HPDE6-E6E7 (cell line): ENCODE results near the gene SCN8A.

Source experiments
- DNase-seq: peaks from one replicate; pipeline ENCODE4 v3.0.0; 2011; ENCODE audit warnings: missing footprints; ENCODE audit errors: extremely low spot score

SCN8A gene

GRCh38 chr12:51669996-51670395, 79.0 kb downstream of the SCN8A start:
- no peak for DNase-seq

DNA sequence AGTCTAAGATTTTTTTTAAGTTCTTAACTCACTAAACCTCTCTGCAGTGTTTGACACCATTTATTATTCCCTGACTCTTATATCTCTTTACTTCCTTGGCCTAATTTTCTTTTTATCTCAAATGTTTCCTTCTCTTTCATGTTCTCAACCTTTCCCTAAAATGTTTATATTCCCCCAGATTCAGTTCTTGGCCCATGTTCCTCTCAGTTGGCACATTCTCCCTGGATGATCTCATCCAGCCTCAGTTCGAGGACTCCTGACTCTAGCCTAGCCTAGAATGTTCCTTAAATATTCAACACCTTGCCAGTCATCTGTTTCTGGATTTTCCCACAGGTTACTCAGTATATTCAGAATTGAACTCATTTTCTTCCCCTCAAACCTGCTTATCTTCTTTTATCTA, 81.3 kb downstream of the SCN8A start:
- DNase-seq, result no peak

DNA sequence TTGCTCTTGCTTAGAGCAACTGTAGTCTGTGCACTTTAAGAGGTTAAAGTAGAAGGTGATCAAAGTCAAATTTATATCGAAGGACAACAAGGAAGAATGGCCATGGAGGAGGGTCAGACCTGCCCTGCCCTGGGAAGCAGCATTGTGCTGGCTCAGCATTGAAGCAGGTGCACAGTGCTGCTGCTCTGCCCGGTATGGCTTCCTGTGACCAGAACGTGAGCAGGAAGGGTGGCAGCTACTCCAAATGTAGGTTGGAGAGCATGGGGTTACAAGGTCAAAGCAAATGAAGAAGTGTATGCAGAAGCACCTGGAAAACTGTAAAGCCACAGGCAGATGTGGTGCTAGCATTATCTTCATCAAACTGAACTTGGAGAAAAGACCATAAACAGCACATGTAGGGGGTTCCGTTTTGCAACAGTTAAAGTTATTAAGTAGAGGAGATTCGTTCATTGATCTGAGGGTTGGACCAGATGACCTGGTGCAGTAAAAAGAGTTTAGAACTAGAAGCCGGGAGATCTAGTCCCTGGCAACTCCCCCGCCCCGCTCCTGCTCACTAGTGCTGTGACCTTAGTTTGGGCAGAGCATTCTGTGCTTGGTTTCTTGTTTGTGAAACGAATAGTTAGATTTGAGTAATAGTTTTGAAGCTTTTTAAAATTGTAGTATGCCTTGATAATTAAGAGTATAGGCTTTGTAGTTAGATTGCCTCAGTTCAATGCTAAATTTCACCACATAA, 84.2 kb downstream of the SCN8A start:
- DNase-seq, result no peak

GRCh38 chr12:51676875-51677274, 85.8 kb downstream of the SCN8A start:
- DNase-seq, result no peak

DNA sequence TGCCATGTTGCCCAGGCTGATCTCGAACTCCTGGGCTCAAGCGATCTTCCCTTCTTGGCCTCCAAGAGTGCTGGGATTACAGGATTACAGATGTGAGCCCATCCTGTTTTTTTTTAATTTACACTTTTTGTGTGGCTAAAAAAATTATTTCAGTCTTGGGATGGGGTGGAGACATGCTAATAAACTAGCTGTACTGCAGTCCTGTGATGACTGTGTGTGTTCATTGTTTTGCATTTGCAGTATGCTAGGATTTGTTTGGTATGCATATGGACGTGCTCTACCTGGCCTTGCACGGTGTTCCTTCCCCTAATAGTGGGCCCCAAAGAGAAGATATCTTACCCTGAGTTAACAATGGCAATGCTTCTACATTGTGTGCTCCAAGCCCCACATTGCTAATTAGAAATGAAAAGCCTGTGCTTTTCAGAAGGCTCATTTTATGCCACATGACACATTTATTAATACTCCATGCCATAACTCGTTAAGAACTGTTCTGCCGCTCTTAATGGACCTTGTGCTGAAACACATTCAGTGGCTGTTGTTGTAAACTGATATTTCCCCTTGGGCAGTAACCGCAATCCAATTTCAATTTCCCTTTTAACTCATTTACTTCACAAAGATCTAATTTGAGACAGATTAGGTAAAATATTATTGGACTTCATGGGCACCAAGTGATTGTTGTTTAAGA, 86.4 kb downstream of the SCN8A start:
- no peak for DNase-seq

- DNase-seq, result peak; percentile 46
These were observed 87.2 kb downstream of the SCN8A start for GRCh38 chr12:51678086-51678724.

DNA sequence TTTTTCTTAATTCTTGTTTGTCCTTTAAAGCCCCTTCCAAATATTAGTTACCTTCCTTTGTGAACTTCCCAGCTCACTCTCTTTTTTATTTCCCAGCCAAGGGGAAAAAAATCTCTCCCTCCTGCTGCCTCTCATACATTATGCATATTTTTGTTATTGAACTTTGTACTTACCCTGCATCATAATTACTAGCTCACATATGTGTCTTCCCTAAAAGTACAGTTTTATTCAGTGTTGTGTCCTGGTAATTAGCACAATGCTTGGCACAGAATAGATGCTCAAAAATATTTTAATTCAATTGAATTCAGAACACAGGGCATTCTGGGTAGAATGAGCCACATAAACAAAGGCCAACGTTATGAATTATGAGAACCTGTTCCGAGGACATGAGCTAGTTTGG, 91.9 kb downstream of the SCN8A start:
- DNase-seq, result no peak

- DNase-seq, result peak; percentile 11
These were observed 92.8 kb downstream of the SCN8A start for GRCh38 chr12:51683763-51684357.

DNA sequence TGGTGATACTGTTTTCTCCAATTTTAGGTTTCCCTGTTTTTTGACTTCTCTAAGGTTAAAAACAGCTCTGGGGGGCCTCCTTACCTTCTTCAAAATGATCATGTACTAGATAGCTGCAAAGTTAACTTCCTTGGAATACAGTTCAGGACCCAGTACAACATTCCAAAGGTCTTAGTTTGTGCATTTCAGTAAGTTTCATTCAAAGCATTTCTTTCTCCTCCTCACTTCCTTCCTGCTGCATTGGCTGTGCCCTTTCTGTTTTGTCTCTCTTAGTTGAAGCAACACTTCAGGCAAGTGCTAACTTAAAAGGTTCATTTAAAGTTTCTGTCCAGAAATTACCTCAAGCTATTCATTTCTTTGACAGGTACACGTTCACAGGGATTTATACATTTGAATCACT, 95.7 kb downstream of the SCN8A start:
- DNase-seq, result no peak

DNA sequence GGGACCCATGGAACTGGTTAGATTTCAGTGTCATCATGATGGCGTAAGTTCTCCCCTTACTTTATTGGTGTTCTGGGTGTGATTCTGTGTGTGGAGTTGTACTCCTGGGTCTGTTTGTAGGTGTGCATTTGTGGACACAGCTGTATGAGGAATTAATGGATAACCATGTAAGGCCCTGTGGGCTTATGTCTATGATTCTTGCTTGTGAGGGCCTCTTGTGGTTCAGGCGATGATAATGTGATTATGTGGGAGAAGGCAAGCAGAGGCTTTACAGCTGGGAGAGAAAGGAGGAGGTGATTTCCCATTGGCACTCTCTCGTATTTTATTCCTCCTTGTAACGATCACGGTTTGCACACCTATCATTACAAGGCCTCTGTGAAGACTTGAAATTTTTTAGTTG, 96.1 kb downstream of the SCN8A start:
- no peak for DNase-seq

DNA sequence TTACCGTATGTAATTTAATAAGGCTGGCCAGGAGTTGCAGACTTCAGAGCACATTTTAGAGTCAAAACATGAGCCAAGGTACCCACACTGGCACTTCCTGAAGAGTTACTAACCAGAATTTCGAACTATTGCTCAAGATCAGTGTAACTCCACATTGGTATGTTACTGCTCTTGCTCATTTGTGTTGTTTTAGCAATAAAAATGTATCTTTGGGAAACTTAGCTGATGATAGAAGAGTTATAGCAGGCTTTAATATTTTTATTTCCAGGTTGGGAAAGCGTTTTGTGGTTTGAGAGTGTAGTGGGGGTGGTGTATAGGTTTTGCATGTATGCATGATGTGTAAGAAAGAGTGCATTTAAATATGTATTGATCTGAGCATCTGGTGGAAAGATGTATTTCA, 96.6 kb downstream of the SCN8A start:
- no peak for DNase-seq

DNA sequence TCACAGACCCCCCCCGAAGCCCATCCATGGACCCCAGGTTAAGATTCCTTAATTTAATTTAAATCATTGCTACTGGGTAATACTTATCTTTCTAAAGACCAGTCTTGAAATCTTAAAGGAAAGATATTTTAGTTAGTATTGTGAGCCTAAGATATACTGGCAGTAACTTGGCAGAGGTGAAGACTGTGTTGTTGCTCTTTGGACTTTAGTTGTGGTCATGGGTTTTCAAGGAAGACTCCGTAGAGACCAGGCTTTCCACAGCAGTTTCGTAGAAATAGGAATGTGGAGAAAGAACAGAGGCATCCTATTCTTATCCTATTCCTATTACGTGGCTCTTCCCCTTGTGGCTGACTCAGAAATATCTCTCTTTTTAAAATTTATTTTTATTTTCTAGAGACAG, 99.0 kb downstream of the SCN8A start:
- DNase-seq, result no peak

DNA sequence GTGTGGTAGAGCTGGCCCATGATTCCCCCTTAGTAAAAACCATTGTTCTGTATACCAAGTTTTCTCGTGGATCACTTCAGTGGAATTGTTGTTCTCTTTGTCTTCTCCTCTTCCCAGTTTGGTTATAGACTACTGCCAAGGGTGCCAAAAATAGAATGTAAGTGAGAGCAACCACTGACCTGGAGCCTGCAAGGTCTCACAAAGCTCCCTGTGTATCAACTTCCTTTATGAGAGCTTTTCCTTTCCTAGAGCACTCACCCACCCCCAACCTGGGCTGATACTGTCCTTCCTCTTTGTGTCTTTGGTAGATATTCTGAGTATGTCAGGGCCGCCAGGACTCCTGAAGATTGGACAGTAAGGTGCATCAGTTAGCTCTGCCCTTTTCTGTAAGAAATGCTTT, 101.0 kb downstream of the SCN8A start:
- DNase-seq, result no peak

DNA sequence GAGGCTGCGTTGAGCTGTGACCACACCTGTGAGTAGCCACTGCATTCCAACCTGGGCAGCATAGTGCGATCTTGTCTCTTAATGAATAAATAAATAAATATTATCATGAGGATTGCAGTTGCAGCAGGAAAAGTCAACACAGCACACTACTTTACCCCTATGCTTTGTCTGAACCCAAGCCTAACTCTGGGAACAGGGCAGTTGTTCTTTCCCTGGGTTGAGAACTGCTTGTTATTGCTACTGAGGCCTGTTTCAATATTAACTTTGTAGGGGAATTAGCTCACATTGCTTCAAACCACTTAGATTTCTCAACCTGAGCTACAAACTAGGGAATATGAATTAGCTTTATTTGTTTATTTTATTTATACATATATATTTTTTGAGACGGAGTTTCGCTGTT, 102.5 kb downstream of the SCN8A start:
- DNase-seq, result no peak

DNA sequence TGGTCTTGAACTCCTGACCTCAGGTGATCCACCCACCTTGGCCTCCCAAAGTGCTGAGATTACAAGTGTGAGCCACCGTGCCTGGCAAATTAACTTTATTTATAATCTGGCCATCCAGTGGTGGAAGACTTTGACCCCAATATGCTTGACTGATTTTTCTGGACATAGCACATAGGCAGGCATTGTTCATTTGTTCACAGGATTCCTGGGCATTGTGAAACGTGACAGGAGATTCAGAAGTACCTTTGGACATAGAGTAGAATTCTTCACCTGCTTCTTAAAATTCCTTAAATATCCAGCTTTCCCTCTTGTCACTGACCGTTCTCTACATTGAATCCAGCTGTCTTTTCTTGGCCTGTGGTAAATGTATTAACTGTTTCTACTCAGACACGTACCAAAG, 103.1 kb downstream of the SCN8A start:
- no peak for DNase-seq

GRCh38 chr12:51695241-51696010, 104.4 kb downstream of the SCN8A start:
- DNase-seq, result no peak

DNA sequence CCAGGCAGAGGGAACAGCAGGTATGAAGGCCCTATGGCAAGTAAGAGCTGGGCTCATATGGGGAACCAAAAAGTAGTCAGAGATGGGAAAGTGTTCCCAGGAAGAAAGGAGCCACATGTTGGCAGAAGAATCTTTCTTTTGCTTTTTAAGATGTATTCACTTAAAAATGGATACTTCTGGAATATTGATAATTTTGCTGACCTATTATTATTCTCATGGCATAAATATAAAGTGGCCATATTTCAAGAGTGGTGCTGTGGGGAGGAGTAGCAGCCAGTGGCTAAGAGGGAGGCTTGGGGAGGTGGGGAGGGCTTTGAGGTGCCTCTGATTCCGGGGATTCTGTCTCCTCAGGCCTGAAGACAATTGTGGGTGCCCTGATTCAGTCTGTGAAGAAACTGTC, 108.2 kb downstream of the SCN8A start:
- DNase-seq, result no peak

GRCh38 chr12:51700887-51701286, 109.9 kb downstream of the SCN8A start:
- no peak for DNase-seq

GRCh38 chr12:51702587-51702986, 111.6 kb downstream of the SCN8A start:
- no peak for DNase-seq

DNA sequence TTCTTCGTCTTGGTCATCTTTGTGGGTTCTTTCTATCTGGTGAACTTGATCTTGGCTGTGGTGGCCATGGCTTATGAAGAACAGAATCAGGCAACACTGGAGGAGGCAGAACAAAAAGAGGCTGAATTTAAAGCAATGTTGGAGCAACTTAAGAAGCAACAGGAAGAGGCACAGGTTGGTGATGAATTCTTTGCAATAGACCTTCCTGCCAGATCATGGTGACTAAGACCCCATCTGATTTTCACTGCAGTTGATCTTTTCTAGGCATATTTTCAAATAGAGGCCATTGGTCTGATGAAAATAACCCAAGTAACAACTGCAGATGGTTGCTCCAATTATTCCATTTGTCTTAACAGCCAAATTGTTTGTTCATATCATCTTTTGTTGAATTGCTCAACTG, 114.4 kb downstream of the SCN8A start:
- no peak for DNase-seq

- DNase-seq, result no peak
These were observed 115.2 kb downstream of the SCN8A start for GRCh38 chr12:51706206-51706605.

DNA sequence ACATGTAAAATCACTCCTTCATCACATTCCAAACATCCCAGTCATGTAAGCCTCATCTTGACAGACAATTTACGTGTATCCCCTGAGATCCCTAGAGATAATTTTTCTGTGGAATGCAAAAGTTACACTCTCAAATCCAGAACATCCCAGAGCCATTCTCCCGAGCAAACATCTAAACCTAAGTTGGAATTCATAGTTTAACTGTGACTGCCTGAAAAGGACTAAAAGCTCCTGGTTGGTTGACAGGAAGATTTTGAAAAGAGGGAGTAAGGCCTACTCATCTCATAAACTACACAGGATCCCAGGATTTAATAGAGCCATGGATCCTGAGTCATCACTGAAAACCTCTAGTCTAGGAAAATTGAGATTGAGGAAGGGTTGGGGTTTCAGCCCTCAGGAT, 123.6 kb downstream of the SCN8A start:
- no peak for DNase-seq
